Measurements from ENCODE around the gene DHDH.
"Not testable (repeated sequence)": the region's sequence is repeated elsewhere in the genome, so short reads cannot be mapped to it uniquely, and the experiment has no call there.

DHDH gene

GRCh38 chr19:48900477-48901406, 32.8 kb upstream of the DHDH start:
- no peaks in the 10 kb centered on the region for H3K79me1 ChIP-seq (ENCODE audit: low read length)
- H3K23ac ChIP-seq (ENCODE audit: low read length): peak overlapping the region; percentile 51
- H4K5ac ChIP-seq (ENCODE audit: low read length): no peak overlapping the region
- DNase-seq: peak; percentile 60
- H2BK120ac ChIP-seq (ENCODE audit: low read depth, low read length): no peak overlapping the region
- no peak overlapping the region for H3K27ac ChIP-seq (ENCODE audit: low read depth, low read length)
- H3K4me3 ChIP-seq (ENCODE audit: low read length): peak overlapping the region; percentile 86
- H3K9ac ChIP-seq (ENCODE audit: low read length): peak overlapping the region; percentile 89
- peak overlapping the region; percentile 9 for H3K4me2 ChIP-seq (ENCODE audit: low read length)
- H3K18ac ChIP-seq (ENCODE audit: low read length): peak overlapping the region; percentile 42
- H3K27me3 ChIP-seq (ENCODE audit: insufficient read depth, low read length, poor library complexity): no peaks in the 10 kb centered on the region
- WGBS (ENCODE audit: extremely low coverage, insufficient coverage, low lambda C conversion rate): no CpG with 5 or more reads among the region's 24 CpGs
- peak overlapping the region; percentile 87 for H3K56ac ChIP-seq (ENCODE audit: low read length)
- H2BK15ac ChIP-seq (replicated peaks; ENCODE audit: low read depth): no peak overlapping the region
- H3K79me2 ChIP-seq (ENCODE audit: control insufficient read depth, insufficient read depth, low read length): peaks cover 3% of the 10 kb centered on the region
- H2AK5ac ChIP-seq (ENCODE audit: low read length): no peak overlapping the region
- H2BK5ac ChIP-seq (ENCODE audit: low read length): no peak overlapping the region
- no peak overlapping the region for H4K8ac ChIP-seq (ENCODE audit: low read depth, low read length)
- no peaks in the 10 kb centered on the region for H3K4me1 ChIP-seq (ENCODE audit: control insufficient read depth, low read depth, low read length)
- peaks cover 3% of the 10 kb centered on the region for H3K36me3 ChIP-seq (ENCODE audit: control insufficient read depth, insufficient read depth, low read length)
- H3K4ac ChIP-seq (ENCODE audit: low read depth, low read length): peak overlapping the region; percentile 10

- not testable (repeated sequence) for H3K23ac ChIP-seq (ENCODE audit: low read length); H4K5ac ChIP-seq (ENCODE audit: low read length); H2BK5ac ChIP-seq (ENCODE audit: low read length); H4K8ac ChIP-seq (ENCODE audit: low read depth, low read length); H3K36me3 ChIP-seq (ENCODE audit: control insufficient read depth, insufficient read depth, low read length); H3K79me1 ChIP-seq (ENCODE audit: low read length); H2BK120ac ChIP-seq (ENCODE audit: low read depth, low read length); H3K4me3 ChIP-seq (ENCODE audit: low read length); H2AK5ac ChIP-seq (ENCODE audit: low read length); H3K4ac ChIP-seq (ENCODE audit: low read depth, low read length); H3K9ac ChIP-seq (ENCODE audit: low read length); DNase-seq; H2BK15ac ChIP-seq (replicated peaks; ENCODE audit: low read depth); H3K4me2 ChIP-seq (ENCODE audit: low read length); H3K27ac ChIP-seq (ENCODE audit: low read depth, low read length); H3K79me2 ChIP-seq (ENCODE audit: control insufficient read depth, insufficient read depth, low read length); H3K27me3 ChIP-seq (ENCODE audit: insufficient read depth, low read length, poor library complexity); H3K18ac ChIP-seq (ENCODE audit: low read length); H3K4me1 ChIP-seq (ENCODE audit: control insufficient read depth, low read depth, low read length); H3K56ac ChIP-seq (ENCODE audit: low read length)
- WGBS (ENCODE audit: extremely low coverage, insufficient coverage, low lambda C conversion rate): no CpG with 5 or more reads among the region's 7 CpGs
Measured at GRCh38 chr19:48902291-48902690, 31.2 kb upstream of the DHDH start.

- H3K18ac ChIP-seq (ENCODE audit: low read length); H3K79me2 ChIP-seq (ENCODE audit: control insufficient read depth, insufficient read depth, low read length); H3K4me3 ChIP-seq (ENCODE audit: low read length): not testable (repeated sequence)
Measured at GRCh38 chr19:48903788-48904187, 29.7 kb upstream of the DHDH start.

GRCh38 chr19:48905664-48906063, 27.8 kb upstream of the DHDH start:
- Histone ChIP-seq H3K4me2 (ENCODE audit: low read length) (no peak overlapping the region), H3K79me1 (ENCODE audit: low read length) (no peaks in the 10 kb centered on the region), H2BK15ac (replicated peaks; ENCODE audit: low read depth) (no peak overlapping the region), H3K4me3 (ENCODE audit: low read length) (no peak overlapping the region), H3K27me3 (ENCODE audit: insufficient read depth, low read length, poor library complexity) (no peaks in the 10 kb centered on the region), H3K56ac (ENCODE audit: low read length) (no peak overlapping the region), H2BK120ac (ENCODE audit: low read depth, low read length) (no peak overlapping the region), H3K4me1 (ENCODE audit: control insufficient read depth, low read depth, low read length) (no peaks in the 10 kb centered on the region), H3K9ac (ENCODE audit: low read length) (no peak overlapping the region), H2BK5ac (ENCODE audit: low read length) (no peak overlapping the region), H3K36me3 (ENCODE audit: control insufficient read depth, insufficient read depth, low read length) (peaks cover 4% of the 10 kb centered on the region), H3K4ac (ENCODE audit: low read depth, low read length) (no peak overlapping the region), H3K79me2 (ENCODE audit: control insufficient read depth, insufficient read depth, low read length) (peaks cover 3% of the 10 kb centered on the region), H2AK5ac (ENCODE audit: low read length) (no peak overlapping the region), H3K27ac (ENCODE audit: low read depth, low read length) (no peak overlapping the region), H3K23ac (ENCODE audit: low read length) (no peak overlapping the region), H4K8ac (ENCODE audit: low read depth, low read length) (no peak overlapping the region), H3K18ac (ENCODE audit: low read length) (no peak overlapping the region), H4K5ac (ENCODE audit: low read length) (no peak overlapping the region)
- no peak for DNase-seq
- no CpG with 5 or more reads among the region's 14 CpGs for WGBS (ENCODE audit: extremely low coverage, insufficient coverage, low lambda C conversion rate)

More at GRCh38 chr19:48903788-48904187, 29.7 kb upstream of the DHDH start:
- H2BK15ac ChIP-seq (replicated peaks; ENCODE audit: low read depth); H3K9ac ChIP-seq (ENCODE audit: low read length); H2AK5ac ChIP-seq (ENCODE audit: low read length); H3K27me3 ChIP-seq (ENCODE audit: insufficient read depth, low read length, poor library complexity); DNase-seq; H3K27ac ChIP-seq (ENCODE audit: low read depth, low read length); H3K56ac ChIP-seq (ENCODE audit: low read length); H3K4me1 ChIP-seq (ENCODE audit: control insufficient read depth, low read depth, low read length); H4K8ac ChIP-seq (ENCODE audit: low read depth, low read length); H3K79me1 ChIP-seq (ENCODE audit: low read length); H4K5ac ChIP-seq (ENCODE audit: low read length); H2BK5ac ChIP-seq (ENCODE audit: low read length); H2BK120ac ChIP-seq (ENCODE audit: low read depth, low read length); H3K4me2 ChIP-seq (ENCODE audit: low read length); H3K4ac ChIP-seq (ENCODE audit: low read depth, low read length); H3K23ac ChIP-seq (ENCODE audit: low read length); H3K36me3 ChIP-seq (ENCODE audit: control insufficient read depth, insufficient read depth, low read length): not testable (repeated sequence)

GRCh38 chr19:48906324-48906723, 27.2 kb upstream of the DHDH start:
- no peak overlapping the region for H2BK15ac ChIP-seq (replicated peaks; ENCODE audit: low read depth)
- H3K27me3 ChIP-seq (ENCODE audit: insufficient read depth, low read length, poor library complexity): no peaks in the 10 kb centered on the region
- no peak overlapping the region for H4K8ac ChIP-seq (ENCODE audit: low read depth, low read length)
- no peaks in the 10 kb centered on the region for H3K79me2 ChIP-seq (ENCODE audit: control insufficient read depth, insufficient read depth, low read length)
- no peak overlapping the region for H4K5ac ChIP-seq (ENCODE audit: low read length)
- WGBS (ENCODE audit: extremely low coverage, insufficient coverage, low lambda C conversion rate): no CpG with 5 or more reads among the region's 10 CpGs
- H2BK120ac ChIP-seq (ENCODE audit: low read depth, low read length): no peak overlapping the region
- no peak overlapping the region for H3K9ac ChIP-seq (ENCODE audit: low read length)
- H3K56ac ChIP-seq (ENCODE audit: low read length): no peak overlapping the region
- H3K4me3 ChIP-seq (ENCODE audit: low read length): no peak overlapping the region
- DNase-seq: no peak
- no peak overlapping the region for H3K18ac ChIP-seq (ENCODE audit: low read length)
- no peak overlapping the region for H3K4me2 ChIP-seq (ENCODE audit: low read length)
- H3K23ac ChIP-seq (ENCODE audit: low read length): no peak overlapping the region
- H3K4me1 ChIP-seq (ENCODE audit: control insufficient read depth, low read depth, low read length): no peaks in the 10 kb centered on the region
- no peak overlapping the region for H2AK5ac ChIP-seq (ENCODE audit: low read length)
- no peak overlapping the region for H3K27ac ChIP-seq (ENCODE audit: low read depth, low read length)
- no peaks in the 10 kb centered on the region for H3K79me1 ChIP-seq (ENCODE audit: low read length)
- H3K4ac ChIP-seq (ENCODE audit: low read depth, low read length): no peak overlapping the region
- H3K36me3 ChIP-seq (ENCODE audit: control insufficient read depth, insufficient read depth, low read length): peaks cover 4% of the 10 kb centered on the region
- H2BK5ac ChIP-seq (ENCODE audit: low read length): no peak overlapping the region

- no peaks in the 10 kb centered on the region for H3K79me2 ChIP-seq (ENCODE audit: control insufficient read depth, insufficient read depth, low read length)
- H3K27me3 ChIP-seq (ENCODE audit: insufficient read depth, low read length, poor library complexity): no peaks in the 10 kb centered on the region
- H3K9ac ChIP-seq (ENCODE audit: low read length): no peak overlapping the region
- H2AK5ac ChIP-seq (ENCODE audit: low read length): no peak overlapping the region
- H3K23ac ChIP-seq (ENCODE audit: low read length): no peak overlapping the region
- no peak overlapping the region for H4K5ac ChIP-seq (ENCODE audit: low read length)
- peaks cover 4% of the 10 kb centered on the region for H3K36me3 ChIP-seq (ENCODE audit: control insufficient read depth, insufficient read depth, low read length)
- WGBS (ENCODE audit: extremely low coverage, insufficient coverage, low lambda C conversion rate): no CpG with 5 or more reads among the region's 14 CpGs
- no peak overlapping the region for H3K4me2 ChIP-seq (ENCODE audit: low read length)
- no peak overlapping the region for H2BK15ac ChIP-seq (replicated peaks; ENCODE audit: low read depth)
- H3K4ac ChIP-seq (ENCODE audit: low read depth, low read length): no peak overlapping the region
- no peak overlapping the region for H3K4me3 ChIP-seq (ENCODE audit: low read length)
- H4K8ac ChIP-seq (ENCODE audit: low read depth, low read length): no peak overlapping the region
- H3K27ac ChIP-seq (ENCODE audit: low read depth, low read length): no peak overlapping the region
- H3K79me1 ChIP-seq (ENCODE audit: low read length): no peaks in the 10 kb centered on the region
- H2BK5ac ChIP-seq (ENCODE audit: low read length): no peak overlapping the region
- no peaks in the 10 kb centered on the region for H3K4me1 ChIP-seq (ENCODE audit: control insufficient read depth, low read depth, low read length)
- H3K56ac ChIP-seq (ENCODE audit: low read length): no peak overlapping the region
- no peak overlapping the region for H2BK120ac ChIP-seq (ENCODE audit: low read depth, low read length)
- DNase-seq: no peak
- H3K18ac ChIP-seq (ENCODE audit: low read length): no peak overlapping the region
Measured at GRCh38 chr19:48907671-48908070, 25.8 kb upstream of the DHDH start.
